ENCODE results near the gene ELMO3.

The ELMO3 gene

GRCh38 chr16:67199808-67200198 is 872 bp downstream of the ELMO3 start:
- no peak for DNase-seq

GRCh38 chr16:67200491-67200890 is 1.6 kb downstream of the ELMO3 start:
- no peak for DNase-seq

DNA sequence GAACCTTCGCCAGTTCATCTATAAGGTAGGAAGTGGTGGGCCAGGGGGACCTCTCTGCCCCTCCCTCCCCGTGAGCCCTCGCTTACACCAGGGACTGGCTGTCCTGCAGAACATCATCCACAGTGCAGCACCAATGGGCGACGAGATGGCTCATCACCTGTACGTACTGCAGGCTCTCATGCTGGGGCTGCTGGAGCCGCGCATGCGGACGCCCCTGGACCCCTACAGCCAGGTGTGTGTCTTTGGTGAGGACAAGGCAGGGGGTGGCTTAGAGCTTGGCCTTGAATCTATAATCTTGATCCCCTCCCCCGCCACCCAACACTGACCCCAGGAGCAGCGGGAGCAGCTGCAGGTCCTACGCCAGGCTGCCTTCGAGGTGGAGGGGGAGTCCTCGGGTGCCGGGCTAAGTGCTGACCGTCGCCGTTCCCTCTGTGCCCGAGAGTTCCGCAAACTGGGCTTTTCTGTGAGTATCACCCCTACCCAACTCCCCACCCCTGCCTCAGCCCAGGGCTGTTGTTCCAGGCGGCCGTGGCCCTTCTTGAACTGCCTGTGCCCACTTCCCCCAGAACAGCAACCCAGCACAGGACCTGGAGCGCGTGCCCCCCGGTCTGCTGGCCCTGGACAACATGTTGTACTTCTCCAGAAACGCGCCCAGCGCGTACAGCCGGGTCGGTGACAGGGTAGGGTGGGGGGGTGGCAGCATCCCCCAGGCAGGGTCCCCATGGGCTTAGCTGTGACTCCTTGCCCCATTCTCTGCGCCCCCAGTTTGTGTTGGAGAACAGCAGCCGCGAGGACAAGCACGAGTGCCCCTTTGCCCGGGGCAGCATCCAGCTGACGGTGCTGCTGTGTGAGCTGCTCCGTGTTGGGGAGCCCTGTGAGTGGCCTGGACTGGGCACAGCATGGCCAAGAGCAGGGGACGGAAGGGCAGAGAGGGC is 2.7 kb downstream of the ELMO3 start:
- DNase-seq: no peak

DNA sequence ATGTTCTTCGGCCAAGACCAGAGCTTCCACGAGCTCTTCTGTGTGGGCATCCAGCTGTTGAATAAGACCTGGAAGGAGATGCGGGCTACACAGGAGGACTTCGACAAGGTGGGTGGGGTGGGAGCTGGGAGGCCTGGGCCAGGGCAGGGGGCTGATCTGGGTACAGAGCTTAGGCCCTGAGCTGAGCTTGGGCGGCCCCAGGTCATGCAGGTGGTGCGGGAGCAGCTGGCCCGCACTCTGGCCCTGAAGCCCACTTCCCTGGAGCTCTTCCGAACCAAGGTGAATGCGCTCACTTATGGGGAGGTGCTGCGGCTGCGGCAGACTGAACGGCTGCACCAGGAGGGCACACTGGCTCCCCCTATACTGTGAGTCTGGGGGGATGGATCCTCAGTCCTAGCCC is 3.5 kb downstream of the ELMO3 start:
- no peak for DNase-seq

GRCh38 chr16:67202956-67203493 is 4.1 kb downstream of the ELMO3 start:
- no peak for DNase-seq

GRCh38 chr16:67204076-67204475 is 5.1 kb downstream of the ELMO3 start:
- no peak for DNase-seq

GRCh38 chr16:67206129-67206837 is 7.4 kb downstream of the ELMO3 start:
- DNase-seq: no peak

GRCh38 chr16:67206838-67207248 is 7.9 kb downstream of the ELMO3 start:
- DNase-seq: no peak

GRCh38 chr16:67207249-67208091 is 8.5 kb downstream of the ELMO3 start:
- no peak for DNase-seq

DNA sequence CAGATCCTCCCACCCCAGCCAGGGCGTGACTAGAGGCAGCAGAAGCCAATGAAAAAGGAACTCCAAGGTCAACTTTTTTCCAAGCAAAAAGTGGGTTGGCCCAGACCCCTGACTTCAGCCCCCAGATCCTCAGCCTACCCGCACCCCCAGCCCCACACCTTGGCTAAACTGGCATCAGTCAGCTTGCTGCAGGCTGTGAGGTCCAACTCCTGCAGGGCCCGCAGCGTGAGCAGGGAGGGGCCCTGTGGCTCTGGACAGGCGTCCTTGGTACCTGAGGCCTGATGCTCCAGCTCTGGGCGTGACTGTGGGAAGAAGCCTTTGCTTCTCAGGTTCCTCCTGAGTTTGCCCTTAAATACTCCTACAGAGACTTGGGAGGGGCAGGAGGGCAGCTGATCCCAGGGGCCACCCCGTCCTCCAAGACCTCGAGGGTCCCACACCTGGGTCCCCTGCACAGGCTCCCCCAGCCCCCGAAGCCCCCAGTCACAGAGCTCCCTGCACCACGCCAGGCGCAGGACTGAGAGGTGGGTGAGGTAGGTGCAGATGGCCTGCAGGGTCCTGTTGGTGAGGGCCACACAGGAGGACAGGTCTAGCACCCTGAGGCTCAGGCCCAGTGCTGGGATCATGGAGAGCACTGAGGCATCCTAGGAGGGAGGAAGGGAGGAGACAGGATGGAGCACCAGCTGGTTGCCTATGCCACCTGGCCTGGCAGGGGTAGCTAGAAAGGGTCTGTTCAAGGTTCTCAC is 9.4 kb downstream of the ELMO3 start:
- DNase-seq: no peak

GRCh38 chr16:67209565-67209964 is 10.6 kb downstream of the ELMO3 start:
- DNase-seq: no peak

DNA sequence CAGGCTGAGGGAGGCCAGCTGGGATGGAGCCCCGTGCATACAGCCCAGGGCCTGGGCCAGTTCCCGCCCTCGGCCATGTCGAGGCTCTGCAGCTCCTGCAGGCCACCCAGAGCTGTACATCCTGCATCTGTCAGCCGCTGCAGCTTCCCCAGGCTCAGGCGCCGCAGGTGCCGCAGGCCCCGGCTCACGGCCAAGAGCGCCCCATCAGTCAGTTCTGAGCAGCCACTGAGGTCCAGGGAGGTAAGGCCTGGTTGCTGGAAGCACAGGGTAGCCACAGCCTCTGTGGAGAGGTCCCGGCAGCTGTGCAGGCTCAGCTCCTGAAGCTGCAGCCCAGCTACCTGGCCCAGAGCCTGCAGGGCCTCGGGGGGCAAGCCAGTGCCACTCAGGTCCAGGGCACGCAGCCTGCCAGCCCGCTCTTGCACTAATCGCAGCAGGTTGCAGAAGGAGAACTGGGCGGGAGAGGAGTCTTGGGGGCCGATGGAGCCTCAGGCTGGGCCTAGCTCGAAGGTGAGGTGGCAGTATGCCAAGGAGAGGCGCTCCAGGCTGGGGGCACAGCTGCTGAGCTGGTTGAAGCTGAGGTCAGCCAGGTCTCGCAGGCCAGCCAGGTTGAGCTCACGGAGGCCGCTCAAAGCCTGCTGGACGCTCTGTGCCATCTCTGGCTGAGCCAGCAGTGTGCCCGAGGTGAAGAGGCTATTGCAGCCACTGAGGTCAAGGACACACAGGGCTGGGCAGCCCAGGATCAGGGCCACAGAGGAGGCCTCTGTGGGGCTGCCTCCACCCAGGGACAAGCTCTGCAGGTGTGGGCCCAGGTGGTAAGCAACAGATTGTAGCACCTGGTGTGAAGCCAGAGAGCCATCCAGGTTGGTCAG is 11.4 kb downstream of the ELMO3 start:
- no peak for DNase-seq

DNA sequence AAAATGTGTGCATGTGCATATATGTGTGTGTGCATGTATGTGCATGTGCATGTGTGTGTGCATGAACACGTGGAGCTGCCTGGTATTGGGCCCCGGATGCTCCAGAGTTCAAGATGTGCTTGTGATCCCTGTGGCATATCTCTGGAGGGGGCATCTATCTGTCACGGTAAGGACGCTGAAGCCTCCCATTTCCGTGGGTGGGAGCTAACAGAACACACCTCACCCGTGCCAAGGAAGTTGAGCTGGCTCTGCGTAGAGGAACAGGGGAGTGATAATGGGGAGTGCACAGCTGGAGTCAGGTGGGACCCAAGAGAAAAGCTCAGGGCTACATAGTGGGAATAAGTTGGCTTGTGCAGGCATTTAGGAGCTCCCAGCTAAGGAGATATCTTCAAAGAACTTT is 12.7 kb downstream of the ELMO3 start:
- DNase-seq: no peak

GRCh38 chr16:67212766-67213165 is 13.8 kb downstream of the ELMO3 start:
- no peak for DNase-seq

GRCh38 chr16:67213197-67214019 is 14.5 kb downstream of the ELMO3 start:
- DNase-seq: no peak

DNA sequence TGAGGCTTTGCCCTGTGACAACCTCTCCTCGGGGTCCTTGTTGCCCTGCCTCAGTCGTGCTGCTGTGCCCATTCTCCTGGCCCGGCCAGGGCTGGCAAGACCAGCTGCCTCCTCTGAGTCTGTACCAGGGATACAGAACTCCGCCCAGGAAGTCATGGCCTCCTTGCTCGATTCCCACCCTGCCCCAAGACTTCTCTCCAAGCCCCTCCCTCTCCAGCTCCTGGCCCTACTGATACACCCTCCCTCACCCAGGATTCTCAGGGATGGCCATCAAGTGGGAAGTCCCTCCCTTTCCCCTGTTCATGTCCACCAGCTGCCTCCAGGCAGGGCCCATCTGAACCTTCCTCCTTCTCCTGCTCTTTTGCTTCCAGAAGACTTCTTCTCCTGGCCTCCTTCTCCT is 16.8 kb downstream of the ELMO3 start:
- DNase-seq: no peak

GRCh38 chr16:67216612-67217490 is 17.9 kb downstream of the ELMO3 start:
- DNase-seq: no peak

DNA sequence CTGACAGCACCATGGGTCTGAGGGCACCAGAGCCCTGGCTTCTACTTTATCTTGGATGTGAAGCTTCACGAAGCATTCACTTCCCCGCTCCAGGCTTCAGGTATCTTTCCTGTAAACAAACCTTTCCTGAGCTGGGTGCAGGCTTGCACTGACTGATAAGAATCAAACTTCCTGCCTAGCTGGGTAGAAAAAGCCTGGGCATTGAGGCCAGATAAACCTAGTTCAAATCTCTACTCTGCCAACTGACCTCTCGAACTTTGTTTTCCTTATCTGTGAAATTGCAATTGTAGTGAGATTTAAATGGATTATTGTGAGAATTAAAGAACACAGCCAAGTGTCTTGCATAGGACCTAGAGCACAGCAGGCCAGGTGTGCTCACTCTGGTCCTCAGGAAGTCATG is 25.1 kb downstream of the ELMO3 start:
- no peak for DNase-seq

GRCh38 chr16:67226295-67226803 is 27.4 kb downstream of the ELMO3 start:
- no peak for DNase-seq
